ENCODE results near the gene SLC22A4. TPM values are rescaled to one million over a fixed set of nuclear protein-coding genes. Genes with fewer than 3 reads are reported as not detected.
A peak's percentile ranks its signal among the peaks of the same experiment; 100 is the strongest.

The SLC22A4 gene
- total RNA-seq, 1 experiment from 2014 or later, result 8.3 TPM

DNA sequence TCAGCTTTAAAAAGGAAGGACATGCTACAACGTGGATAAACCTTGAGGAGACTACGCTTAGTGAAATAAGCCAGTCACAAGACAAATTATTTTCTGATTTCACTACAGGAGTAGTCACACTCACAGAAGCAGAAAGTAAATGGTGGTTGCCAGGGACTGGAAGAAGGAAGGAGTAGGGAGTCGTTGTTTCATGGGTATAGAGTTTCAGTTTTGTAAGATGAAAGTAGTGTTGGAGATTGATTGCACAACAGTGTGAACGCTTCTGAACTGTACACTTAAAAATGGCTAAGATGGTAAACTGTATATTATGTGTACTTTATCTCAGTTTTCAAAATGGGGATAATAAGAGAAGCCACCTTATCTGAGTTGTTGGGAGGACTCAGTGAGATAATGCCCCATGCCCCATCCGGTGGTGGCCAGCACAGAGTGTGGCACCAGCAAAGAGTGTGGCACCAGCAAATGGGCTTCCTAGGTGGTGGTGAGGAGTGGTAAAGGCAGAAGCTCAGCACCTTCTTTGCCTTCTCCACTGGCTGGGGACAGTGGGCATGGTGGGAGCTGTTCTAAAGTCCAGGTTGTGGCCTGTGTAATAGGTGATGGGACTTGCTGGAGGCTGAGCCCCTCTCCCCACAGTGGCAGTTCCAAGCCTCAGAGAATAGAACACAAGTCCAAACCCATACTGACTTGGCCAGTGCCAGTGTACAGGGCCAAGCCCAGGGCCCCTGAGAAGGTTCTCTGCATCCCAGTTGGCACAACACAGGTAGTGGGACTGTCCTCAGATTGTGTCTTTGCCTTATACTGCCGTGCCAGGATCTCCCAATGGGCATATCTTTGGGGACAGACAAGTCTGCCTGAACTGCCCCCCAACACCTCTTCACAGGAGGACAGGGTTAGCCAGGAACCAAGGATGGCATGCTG lies 4.4 kb downstream of the SLC22A4 start:
- peak; percentile 32 for DNase-seq (ENCODE audit: low read depth)

DNA sequence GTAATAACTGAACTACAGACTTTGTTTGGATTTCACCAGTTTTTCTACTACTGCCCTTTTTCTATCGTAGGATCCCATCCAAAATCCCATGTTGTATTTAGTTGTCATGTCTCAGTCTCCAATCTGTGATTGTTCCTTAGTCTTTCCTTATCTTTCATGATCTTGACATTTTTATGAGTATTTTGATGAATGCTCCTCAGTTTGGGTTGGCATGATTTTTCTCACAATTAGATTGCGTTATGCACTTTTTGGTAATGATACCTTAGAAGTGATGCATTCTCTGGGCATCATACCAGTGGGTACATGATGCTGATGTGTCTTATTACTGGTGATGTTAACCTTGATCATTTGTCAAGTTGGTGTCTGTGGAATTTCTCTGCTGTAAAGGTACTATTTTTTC lies 5.7 kb downstream of the SLC22A4 start:
- no peak for DNase-seq (ENCODE audit: low read depth)

DNA sequence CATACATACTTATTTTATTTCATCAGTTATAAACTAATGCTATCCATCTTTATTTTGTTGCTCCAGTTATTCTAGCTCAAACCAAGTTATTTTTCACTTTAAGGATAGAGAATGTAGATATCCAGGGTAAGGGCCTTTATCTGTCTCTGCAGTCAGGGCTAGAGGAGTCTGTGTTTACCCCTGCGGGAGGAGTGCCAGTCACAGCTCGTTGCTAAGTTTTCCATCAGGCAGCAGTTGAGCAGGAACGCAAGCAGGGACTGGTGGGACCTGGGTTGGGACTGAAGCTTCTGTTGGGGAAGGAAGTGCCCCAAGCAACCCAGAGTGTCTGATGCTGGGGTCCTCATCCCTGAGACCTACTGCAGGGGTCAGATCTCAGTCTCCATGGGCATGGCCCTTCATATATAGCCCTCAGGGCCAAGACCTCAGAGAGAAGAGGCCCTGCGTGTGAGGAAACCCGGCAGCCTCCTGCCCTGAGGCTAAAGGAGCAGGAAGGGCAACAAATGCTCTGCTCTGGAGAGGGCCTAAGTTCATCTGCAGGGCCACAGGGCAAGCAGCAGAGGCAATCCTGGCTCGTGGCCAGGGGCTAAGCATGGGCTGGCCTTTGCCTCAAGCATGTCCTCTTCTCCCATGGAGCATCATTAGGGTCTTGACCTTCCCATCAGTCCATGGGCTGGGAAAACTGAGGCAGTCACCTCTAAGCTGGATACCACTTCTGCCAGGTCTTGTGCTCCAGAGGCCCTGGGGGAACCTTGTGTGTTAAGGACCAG lies 6.6 kb downstream of the SLC22A4 start:
- no peak for DNase-seq (ENCODE audit: low read depth)

DNA sequence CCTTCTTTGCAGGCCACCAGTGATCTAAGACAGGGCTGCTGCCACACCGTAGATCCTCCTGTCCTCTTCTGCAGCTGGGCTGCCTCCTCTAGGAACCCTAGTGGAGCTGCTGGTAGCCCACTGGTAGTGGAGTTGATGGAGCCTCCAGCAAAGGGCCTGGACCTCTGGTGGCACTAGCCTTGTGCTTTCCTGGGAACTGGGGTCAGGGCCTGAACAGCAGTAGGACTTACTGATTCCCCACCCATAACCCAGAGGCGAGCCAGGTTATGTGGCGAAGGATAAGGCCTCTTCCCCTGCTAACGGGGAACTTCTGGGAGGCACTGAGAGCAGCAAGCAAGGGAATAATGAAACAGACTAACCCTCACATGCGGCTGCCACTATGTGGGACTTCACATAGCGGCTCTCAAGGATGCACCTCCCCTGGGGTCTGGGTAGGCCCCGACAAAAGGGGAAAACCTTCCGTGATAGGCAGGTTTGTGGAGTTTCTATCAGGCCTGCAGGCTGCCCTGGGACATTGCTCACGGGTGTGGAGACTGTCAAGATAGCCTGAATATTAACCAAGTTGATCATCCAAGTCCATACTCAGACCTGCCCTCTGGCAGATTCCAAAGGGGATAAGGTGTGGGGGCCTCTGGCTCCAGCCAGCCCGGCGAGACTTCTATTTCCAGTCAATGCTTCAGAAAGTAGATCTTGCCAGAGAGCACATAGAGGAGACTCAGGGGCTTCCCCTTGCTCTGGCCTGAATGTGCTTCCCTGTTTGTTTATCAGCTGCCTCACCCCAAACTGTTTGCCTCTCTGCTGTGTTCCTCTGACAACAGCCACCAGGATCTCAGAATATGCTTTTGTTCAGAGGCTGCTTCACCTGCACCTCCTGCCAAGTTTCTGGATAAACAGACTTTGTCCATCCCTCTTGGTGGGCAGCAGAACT lies 7.4 kb downstream of the SLC22A4 start:
- no peak for DNase-seq (ENCODE audit: low read depth)

DNA sequence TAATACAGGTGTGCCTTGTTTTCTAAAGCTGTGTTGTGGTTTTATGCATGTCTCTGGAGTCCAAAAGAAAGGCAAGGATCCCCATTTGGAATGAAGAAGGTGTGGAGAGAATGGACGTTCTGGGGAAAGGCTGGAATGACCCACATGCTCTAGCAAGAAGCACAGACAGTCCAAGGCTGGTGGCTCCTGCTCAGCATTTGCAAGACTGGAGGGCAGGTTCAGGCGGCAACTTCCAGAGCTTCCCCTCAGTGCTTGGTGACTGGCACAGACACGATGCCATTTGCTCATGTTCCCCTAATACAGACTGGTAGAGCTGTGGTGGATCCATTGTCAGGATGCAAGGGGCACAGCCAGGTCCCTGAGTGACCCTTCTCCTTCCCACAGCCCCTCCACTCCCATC lies 8.2 kb downstream of the SLC22A4 start:
- DNase-seq (ENCODE audit: low read depth), result no peak

DNA sequence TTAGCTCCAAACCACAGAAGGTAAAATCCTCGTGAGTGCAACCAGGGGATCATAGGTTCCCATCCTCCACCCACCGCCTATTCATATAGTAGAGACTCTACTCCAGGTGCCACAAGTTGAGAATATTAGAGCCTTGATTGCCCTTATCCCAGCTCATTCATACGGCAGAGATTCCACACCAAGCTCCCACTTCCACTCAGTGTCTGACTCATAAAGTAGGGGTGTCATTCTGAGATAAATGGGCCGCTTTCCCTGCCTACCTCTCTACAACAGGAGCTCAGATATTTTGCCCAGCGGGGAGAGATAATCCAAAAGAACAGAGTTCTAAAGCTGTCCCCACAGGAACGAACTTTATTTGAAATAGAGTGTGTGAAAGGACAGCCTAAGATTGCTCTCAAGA lies 9.4 kb downstream of the SLC22A4 start:
- no peak for DNase-seq (ENCODE audit: low read depth)

DNA sequence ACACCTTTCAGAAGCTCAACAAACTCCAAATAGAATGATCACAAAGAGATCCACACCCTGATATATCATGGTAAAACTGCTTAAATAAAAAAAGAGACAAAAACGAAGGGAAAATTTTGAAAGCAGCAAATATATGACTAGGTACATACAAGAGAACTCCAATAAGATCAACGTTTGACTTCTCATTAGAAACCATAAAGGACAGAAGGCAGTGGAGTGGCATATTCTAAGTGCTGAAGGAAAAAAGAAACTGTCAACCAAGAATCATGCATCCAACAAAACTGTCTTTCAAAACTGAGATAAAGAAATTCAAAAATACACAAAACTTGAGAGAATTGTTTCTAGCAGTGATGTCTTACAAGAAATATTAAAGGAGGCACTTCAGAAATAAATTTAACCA lies 11.2 kb downstream of the SLC22A4 start:
- DNase-seq (ENCODE audit: low read depth), result no peak

DNA sequence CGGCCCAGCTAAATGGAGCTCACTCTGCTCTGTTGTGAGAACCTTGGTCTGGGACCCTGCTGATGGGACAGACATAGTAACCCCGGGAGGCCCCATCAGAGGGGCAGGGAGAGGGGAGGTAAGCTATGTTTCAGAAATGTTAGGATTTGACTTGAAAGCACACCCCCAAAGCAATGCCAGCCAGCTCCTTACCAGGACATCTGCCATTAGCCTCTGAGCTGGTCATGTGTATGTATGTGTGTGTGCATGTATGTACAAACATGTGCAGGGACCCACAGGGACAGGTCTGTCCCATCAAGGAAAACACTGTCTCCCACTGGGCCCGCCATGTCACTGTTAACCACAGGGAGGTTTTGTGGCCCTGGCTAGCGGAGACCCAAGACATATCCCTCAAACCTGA lies 14.5 kb downstream of the SLC22A4 start:
- no peak for DNase-seq (ENCODE audit: low read depth)

DNA sequence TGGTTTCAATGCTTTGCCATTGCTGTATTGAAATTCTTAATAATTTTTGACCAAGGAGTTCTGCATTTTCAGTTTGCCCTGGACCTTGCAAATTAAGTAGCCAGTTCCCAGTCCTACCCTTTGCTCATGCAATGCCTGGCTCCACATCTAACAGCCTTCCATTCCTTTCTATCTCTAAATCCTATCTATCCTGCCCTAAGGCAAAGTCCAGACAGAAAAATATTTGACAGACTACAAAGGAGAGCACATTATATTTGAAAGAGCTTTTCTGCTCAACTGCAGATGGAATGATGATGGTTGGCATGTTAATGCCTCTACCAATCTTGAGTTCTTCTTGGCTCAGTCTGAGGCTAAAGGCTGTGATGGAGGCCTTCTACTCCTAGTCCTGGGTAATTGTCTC lies 15.5 kb downstream of the SLC22A4 start:
- no peak for DNase-seq (ENCODE audit: low read depth)

DNA sequence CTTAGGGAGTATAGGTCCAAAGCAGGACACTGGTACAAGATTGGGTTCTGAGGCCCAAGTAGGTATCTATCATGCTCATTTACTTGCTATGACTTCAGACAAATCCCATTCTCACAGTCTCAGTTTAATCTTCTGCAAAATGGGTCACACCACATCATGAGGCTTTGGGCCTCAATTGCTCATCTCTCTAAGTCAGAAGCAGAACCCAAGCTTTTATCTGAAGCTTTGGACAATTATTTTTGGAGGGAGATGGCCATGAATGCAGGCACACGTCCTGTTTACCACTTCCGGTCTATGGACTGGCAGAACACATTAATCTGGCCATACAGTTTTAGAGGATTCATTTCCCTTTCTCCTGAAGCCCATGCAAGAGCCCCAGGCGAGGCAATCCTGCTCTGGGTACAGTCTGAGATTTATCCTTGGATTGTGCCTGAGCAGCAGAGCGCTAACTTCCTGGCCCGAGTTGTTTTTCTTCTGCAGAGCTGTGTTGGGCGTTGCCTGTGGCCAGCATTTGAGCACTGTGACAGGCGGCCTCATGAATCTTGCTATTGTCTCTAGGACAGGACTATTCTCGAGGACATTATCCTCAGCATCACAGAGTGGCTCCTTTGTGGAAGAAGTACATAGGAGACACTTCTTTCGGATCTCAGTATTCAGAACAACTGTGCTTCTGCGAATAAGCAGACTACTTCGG lies 16.1 kb downstream of the SLC22A4 start:
- DNase-seq (ENCODE audit: low read depth), result no peak

DNA sequence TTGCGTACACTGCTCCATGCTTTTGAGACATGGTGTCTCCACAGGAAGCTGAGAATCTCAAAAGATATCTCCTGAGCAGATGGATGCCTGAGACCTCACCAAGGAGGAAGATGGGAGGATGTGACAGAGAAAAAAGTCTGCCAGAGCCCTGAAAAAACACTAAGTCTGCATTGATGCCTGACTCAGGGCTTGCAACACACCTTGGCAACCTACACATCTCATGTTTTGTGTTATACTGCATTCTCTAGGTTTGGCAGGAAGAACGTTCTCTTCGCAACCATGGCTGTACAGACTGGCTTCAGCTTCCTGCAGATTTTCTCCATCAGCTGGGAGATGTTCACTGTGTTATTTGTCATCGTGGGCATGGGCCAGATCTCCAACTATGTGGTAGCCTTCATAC lies 19.2 kb downstream of the SLC22A4 start:
- DNase-seq (ENCODE audit: low read depth), result no peak

DNA sequence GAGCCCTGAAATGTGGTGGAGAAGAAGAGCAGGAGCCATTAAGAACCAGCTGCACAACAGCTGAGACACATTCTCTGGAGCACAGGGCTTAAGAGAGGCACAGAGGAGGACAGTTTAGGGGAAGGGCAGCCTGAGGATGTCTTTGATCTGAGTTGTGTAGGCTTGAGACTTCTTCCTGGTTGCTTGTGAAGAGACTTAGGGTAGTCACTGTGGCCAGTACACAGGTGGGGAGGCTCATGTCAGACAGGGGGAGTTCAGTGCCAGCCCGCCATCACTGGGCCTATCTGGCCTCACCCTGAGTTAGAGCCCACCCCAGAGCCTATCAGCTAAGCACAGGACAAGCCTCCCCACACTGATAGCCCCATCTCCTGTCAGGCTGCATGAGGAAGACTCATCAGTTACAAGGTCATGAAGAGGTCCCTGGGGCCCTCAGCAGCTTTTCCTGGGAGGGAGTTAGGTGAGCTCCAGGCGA lies 19.8 kb downstream of the SLC22A4 start:
- DNase-seq (ENCODE audit: low read depth), result no peak

DNA sequence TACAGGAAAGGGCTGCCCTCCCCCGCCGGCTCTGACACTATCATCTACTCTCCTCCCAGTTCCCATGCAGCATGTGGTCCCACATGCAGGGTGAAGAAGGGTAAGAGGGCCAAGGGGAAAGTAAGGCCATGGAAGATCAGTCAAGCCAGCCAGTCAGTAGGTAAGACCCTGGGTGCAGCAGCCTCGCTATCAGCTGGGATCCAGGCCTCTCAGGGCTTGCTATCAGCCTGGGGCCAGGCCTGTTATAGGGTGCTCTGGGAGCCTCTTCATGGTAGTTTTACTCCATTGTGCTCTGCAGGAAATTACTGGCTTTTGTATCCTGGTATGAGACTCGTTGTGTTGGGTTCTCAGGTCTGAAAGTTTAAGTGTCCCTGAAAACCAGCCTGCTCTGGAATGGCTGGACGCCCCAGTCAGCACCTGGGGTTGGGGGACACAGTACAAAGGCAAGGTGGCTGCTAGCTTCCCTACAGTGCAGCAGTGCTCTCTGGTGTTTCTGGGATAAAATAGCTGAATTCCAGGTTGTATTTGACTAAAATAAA lies 21.4 kb downstream of the SLC22A4 start:
- DNase-seq (ENCODE audit: low read depth), result no peak

DNA sequence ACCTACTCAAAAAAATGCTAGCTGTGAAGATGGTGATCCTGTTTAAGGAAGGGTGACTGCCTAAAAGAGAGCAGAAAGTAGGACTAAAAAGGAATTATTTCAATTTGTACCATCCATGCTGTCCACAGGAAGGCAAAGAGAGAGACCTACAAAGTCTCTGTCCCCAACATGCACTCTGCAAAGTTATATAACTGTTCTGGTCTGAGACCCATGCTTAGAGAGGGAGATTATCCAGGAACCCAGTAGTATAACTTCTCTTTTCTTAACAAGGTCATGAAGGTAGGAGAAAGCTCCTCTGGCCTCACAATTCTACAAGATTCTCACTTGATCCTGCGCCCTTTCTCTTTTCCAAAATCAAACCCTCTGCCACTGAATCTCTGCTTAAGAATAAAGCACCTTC lies 25.8 kb downstream of the SLC22A4 start:
- DNase-seq (ENCODE audit: low read depth), result no peak

DNA sequence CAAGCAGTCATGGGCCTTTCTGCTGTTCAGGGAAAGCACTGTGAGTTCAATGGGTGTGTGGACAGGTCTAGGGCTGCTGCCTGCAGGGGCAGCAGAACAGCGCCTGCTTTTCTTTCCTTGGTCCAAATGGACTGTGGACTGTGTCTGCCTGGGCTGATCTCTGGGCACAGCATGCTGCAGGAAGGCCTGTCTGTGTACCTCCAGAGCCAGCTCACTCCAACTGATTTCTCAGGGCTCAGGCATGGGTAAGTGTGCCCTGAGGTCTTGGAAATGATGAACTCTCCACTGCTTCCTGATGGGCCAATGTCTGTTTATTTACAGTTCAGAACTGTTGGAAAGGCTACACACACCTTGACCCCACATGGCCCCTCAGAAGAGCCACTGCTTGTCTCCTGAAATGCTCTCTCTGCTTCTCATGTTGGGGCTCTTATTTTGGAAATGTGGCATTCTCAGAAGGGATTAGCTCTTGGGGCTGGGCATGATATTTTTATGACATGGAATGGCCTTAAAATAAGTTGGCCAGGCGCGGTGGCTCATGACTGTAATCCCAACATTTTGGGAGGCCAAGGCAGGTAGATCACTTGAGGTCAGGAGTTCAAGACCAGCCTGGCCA lies 27.0 kb downstream of the SLC22A4 start:
- DNase-seq (ENCODE audit: low read depth), result no peak

DNA sequence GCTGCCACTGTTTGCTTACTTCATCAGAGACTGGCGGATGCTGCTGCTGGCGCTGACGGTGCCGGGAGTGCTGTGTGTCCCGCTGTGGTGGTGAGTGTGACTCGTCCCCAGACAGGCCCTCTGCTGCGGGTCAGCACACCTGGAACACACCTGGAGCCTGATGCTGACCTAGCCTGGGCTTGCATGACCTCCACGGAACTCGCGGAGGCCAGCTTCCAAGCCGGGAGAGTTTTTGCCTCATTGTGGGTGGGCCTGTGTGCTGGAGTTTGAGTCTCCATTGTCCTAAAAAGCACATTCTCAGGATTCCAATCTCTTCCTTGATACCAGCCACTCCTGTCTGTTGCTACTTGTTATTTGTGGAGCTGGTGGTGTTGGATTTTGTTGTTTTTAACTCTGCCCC lies 28.1 kb downstream of the SLC22A4 start:
- no peak for DNase-seq (ENCODE audit: low read depth)

DNA sequence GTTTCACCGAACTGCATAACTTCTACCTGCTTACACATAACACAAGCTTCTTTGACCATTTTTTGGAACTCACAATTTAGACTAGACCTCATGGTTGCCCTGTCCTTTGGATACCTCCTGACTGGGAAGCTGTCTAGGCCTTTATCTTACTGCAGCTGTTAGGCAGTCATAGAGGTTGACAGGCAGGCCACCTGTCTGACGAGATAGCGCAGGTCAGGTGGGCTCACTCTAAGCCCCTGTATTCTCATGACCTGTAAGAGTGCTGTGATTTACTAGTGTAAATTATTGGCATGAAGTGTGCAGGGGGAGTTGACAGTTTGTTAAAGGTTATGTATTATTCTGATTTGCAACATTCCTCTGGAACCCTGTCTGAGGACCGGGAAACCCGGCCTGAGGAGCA lies 29.0 kb downstream of the SLC22A4 start:
- DNase-seq (ENCODE audit: low read depth), result no peak

DNA sequence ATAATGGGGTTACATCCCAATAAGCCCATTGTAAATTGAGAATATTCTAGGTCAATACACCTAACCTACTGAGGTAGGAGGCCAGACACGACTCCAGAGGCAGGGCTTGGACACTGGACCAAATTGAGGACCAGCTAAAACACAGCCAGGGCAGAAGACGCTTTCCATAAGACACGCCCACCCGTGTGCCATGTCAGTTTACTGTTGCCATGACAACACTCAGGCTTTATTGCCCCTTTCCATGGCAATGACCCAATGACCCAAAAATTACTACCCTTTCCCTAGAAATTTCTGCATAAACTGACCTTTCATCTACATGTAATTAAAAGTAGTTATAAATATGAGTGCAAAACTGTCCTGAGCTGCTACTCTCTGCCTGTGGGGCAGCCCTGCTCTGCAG lies 31.5 kb downstream of the SLC22A4 start:
- no peak for DNase-seq (ENCODE audit: low read depth)

DNA sequence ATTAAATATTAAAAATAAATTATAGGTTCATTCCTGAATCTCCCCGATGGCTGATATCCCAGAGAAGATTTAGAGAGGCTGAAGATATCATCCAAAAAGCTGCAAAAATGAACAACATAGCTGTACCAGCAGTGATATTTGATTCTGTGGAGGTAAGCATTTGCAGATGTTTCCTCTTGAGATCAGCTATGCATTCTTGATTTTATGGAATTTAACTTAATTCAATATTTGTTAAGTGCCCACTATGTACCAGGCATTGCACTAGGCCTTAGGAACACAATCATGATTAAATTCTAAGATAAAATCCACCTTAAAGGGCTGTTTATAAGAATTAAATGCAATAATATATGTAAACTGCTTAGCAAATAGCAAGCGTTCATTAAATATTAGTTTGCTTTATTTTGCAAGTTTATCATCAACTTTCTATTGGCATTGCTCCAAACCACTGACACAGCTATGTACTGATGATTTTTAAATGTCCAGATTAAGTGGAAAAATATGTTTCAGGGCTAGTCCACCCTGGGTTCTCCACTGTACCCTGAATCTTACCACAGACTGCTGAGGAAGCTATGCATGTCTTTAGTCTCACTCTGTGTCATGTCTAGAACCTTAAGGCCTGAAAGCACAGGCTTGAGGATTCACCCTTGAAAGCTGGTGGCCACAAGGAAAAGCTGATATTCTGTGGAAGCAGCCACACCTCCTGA lies 33.2 kb downstream of the SLC22A4 start:
- DNase-seq (ENCODE audit: low read depth), result peak; percentile 31

DNA sequence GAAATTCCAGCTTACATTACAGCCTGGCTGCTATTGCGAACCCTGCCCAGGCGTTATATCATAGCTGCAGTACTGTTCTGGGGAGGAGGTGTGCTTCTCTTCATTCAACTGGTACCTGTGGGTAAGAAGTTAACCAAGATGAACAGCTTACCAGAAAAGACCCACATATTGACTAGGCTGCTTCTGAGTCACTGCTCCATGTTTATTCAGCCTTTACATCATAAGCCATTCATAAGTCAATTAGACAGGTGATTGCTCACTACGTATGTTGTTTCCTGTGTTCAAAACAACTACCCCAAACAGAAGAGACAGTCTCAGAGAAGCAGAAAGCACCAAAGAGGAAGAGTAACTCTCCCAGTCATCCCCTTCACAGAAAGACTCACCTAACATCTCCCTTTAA lies 40.6 kb downstream of the SLC22A4 start:
- peak; percentile 64 for DNase-seq (ENCODE audit: low read depth)
